K562 (cell line): ENCODE results near the gene PIGT. TPM values are rescaled to one million over a fixed set of nuclear protein-coding genes. Genes with fewer than 3 reads are reported as not detected.
A peak's percentile ranks its signal among the peaks of the same experiment; 100 is the strongest.

Experiments used
- ATAC-seq: fragments of 200-7000 bp; cut with Tn5 transposase; 3 replicates; pipeline ENCODE4 v1.9.1; 2020; ENCODE audit warnings: moderate library complexity
- BruUV-seq: library from RNA; stranded (reverse); fragments of 400-500 nt; replicated peaks from 2 replicates; lab custom pipeline; 2021; lab: Mats Ljungman, UMichigan
- CTCF ChIA-PET: fragments of 300-600 bp; formaldehyde crosslinking; extraction: SDS; loops from one replicate; lab custom pipeline; 2021; ENCODE audit warnings: low intra/inter-chr PET ratio; lab: Yijun Ruan, JAX
- POLR2A ChIA-PET: fragments of 300-600, 350-650 bp; sonication (Branson Sonifier 250); formaldehyde crosslinking; extraction: SDS; loops from one replicate; lab custom pipeline; 2021; ENCODE audit warnings: antibody characterized with exemption, inconsistent platforms; lab: Yijun Ruan, JAX
- DNase-seq, 4 experiments: peaks; one replicate each; pipeline versions ENCODE4 v3.0.0 to v3.0.0-alpha.2; 2011 to 2018; ENCODE audit warnings: low spot score in 3 of 4, mixed read lengths in 3 of 4; ENCODE audit errors: extremely low read depth in 1 of 4
- FAIRE-seq: peaks from 2 replicates; lab custom pipeline; 2011; peaks lifted over from hg19 to GRCh38; lab: Jason Lieb, UNC
- H2AFZ ChIP-seq: 2 replicates; pipeline ENCODE4 v1.6.0; 2011; ENCODE audit warnings: low read depth, low read length, control low read depth, inconsistent platforms
- H3K27ac ChIP-seq: fragments of 200-600 bp; 3 replicates; pipeline ENCODE4 v1.8.0; 2011; ENCODE audit warnings: low read depth, mild to moderate bottlenecking, control low read depth, inconsistent platforms, low read length, moderate library complexity, mixed read lengths; ENCODE audit errors: extremely low read depth
- H3K27me3 ChIP-seq, 2 experiments: fragments of 300-600 bp in 1 of 2; 2 replicates in 1 of 2; 3 replicates in 1 of 2; pipeline versions ENCODE4 v1.6.0 to v1.8.0; 2011; ENCODE audit warnings: inconsistent platforms in 2 of 2, low read length in 2 of 2, mild to moderate bottlenecking in 1 of 2, mixed read lengths in 1 of 2, moderate library complexity in 1 of 2; ENCODE audit not compliant: control insufficient read depth in 2 of 2, insufficient read depth in 2 of 2
- H3K36me3 ChIP-seq: fragments of 300-600 bp; 3 replicates; pipeline ENCODE4 v1.8.0; 2011; ENCODE audit warnings: mild to moderate bottlenecking, low read length, inconsistent platforms; ENCODE audit not compliant: control insufficient read depth, insufficient read depth
- H3K4me1 ChIP-seq, 2 experiments: fragments of 200-600 bp in 1 of 2; replicated peaks in 1 of 2; 2 replicates in 1 of 2; 3 replicates in 1 of 2; pipeline versions ENCODE4 v1.5.1 to v1.8.0; 2011; ENCODE audit warnings: inconsistent platforms in 2 of 2, low read length in 2 of 2, mild to moderate bottlenecking in 1 of 2, mixed read lengths in 1 of 2, moderate library complexity in 1 of 2; ENCODE audit not compliant: control insufficient read depth in 2 of 2, insufficient read depth in 2 of 2
- H3K4me2 ChIP-seq: 2 replicates; pipeline ENCODE4 v1.6.1; 2011; ENCODE audit warnings: low read length, control low read depth, inconsistent platforms, mixed read lengths; ENCODE audit not compliant: insufficient read depth
- H3K4me3 ChIP-seq: fragments of 200-600 bp; sonication (generic), shearing (Covaris generic); 2 replicates; pipeline ENCODE4 v1.5.1; 2016; ENCODE audit warnings: control low read depth, inconsistent platforms
- H3K79me2 ChIP-seq: fragments of 200-600 bp; 3 replicates; pipeline ENCODE4 v1.8.0; 2011; ENCODE audit warnings: low read length, inconsistent platforms; ENCODE audit not compliant: control insufficient read depth, insufficient read depth
- H3K9ac ChIP-seq, 2 experiments: 2 replicates each; pipeline versions ENCODE4 v1.6.0 to v1.6.1; 2011; ENCODE audit warnings: low read depth in 2 of 2, low read length in 2 of 2, control low read depth in 1 of 2, inconsistent platforms in 1 of 2, mild to moderate bottlenecking in 1 of 2, mixed read lengths in 1 of 2; ENCODE audit not compliant: insufficient read depth in 1 of 2
- H3K9me1 ChIP-seq: one replicate; pipeline ENCODE4 v1.6.0; 2011; ENCODE audit warnings: inconsistent platforms, mild to moderate bottlenecking, low read length, moderate library complexity; ENCODE audit not compliant: control insufficient read depth, insufficient read depth
- H3K9me3 ChIP-seq: replicated peaks from 2 replicates; pipeline ENCODE4 v1.5.1; 2011; ENCODE audit warnings: low read depth, low read length, inconsistent platforms; ENCODE audit not compliant: control insufficient read depth, insufficient read depth
- H4K20me1 ChIP-seq: replicated peaks from 2 replicates; pipeline ENCODE4 v1.6.1; 2011; ENCODE audit warnings: low read length, inconsistent platforms, mixed read lengths; ENCODE audit not compliant: control insufficient read depth, insufficient read depth
- BMI1 ChIP-seq: fragments of 150-350 bp; IDR thresholded peaks from 2 replicates; pipeline ENCODE4 v1.6.1; 2014; ENCODE audit warnings: low read length
- CEBPB ChIP-seq: fragments of 450-650 bp; IDR thresholded peaks from 2 replicates; pipeline ENCODE4 v1.6.1; 2016; ENCODE audit warnings: missing genetic modification characterization, missing compliant biosample characterization
- CHD2 ChIP-seq: IDR thresholded peaks from 2 replicates; pipeline ENCODE4 v1.6.1; 2011; ENCODE audit warnings: low read depth, low read length
- GABPB1 ChIP-seq: sonication (generic); formaldehyde crosslinking; IDR thresholded peaks from 2 replicates; pipeline ENCODE4 v1.8.0; 2022; ENCODE audit warnings: mild to moderate bottlenecking, missing genetic modification reagents
- KDM5B ChIP-seq: fragments of 200-600 bp; sonication (generic); IDR thresholded peaks from 2 replicates; pipeline ENCODE4 v1.6.1; 2012; ENCODE audit warnings: low read depth, mild to moderate bottlenecking, moderate library complexity, low read length, control low read depth, inconsistent platforms; ENCODE audit not compliant: insufficient replicate concordance
- MAFK ChIP-seq: IDR thresholded peaks from 2 replicates; pipeline ENCODE4 v1.6.1; 2011; ENCODE audit warnings: low read length, improper control_type of control experiment
- MTA2 ChIP-seq: fragments of 450-650 bp; IDR thresholded peaks from 2 replicates; pipeline ENCODE4 v1.6.1; 2016; ENCODE audit warnings: low read depth
- PBX2 ChIP-seq, 2 experiments: IDR thresholded peaks in 1 of 2; conservative IDR thresholded peaks in 1 of 2; 2 replicates each; pipeline ENCODE4 v1.6.1; 2016; ENCODE audit warnings: low read depth in 2 of 2, mild to moderate bottlenecking in 1 of 2, missing compliant biosample characterization in 1 of 2, missing genetic modification characterization in 1 of 2, moderate library complexity in 1 of 2
- PKNOX1 ChIP-seq: fragments of 450-650 bp; IDR thresholded peaks from 2 replicates; pipeline ENCODE4 v1.6.1; 2016
- RBM34 ChIP-seq: fragments of 200-400 bp; formaldehyde crosslinking; IDR thresholded peaks from 2 replicates; pipeline ENCODE4 v1.6.1; 2018; ENCODE audit warnings: low read length, borderline replicate concordance; ENCODE audit not compliant: insufficient read depth
- TEAD1 ChIP-seq, 2 experiments: fragments of 450-650 bp in 1 of 2; sonication (generic) in 1 of 2; formaldehyde crosslinking; IDR thresholded peaks; 2 replicates each; pipeline versions ENCODE4 v1.4.0 to v1.8.0; 2020 to 2022; ENCODE audit warnings: mild to moderate bottlenecking in 2 of 2, missing genetic modification reagents in 1 of 2
- TEAD4 ChIP-seq, 2 experiments: sonication (generic) in 1 of 2; formaldehyde crosslinking in 1 of 2; IDR thresholded peaks; 2 replicates each; pipeline versions ENCODE4 v1.6.1 to v1.8.0; 2012 to 2022; ENCODE audit warnings: borderline replicate concordance in 1 of 2, inconsistent platforms in 1 of 2, low read length in 1 of 2, mild to moderate bottlenecking in 1 of 2, missing genetic modification reagents in 1 of 2
- ZFP36 ChIP-seq: fragments of 150-350 bp; IDR thresholded peaks from 2 replicates; pipeline ENCODE4 v1.6.1; 2018; ENCODE audit warnings: low read length, low read depth; ENCODE audit not compliant: partially characterized antibody
- ZNF740 ChIP-seq, 3 experiments: fragments of 200-800 bp in 1 of 3; sonication (Bioruptor generic) in 1 of 3; sonication (generic) in 1 of 3; formaldehyde crosslinking in 1 of 3; IDR thresholded peaks; 2 replicates each; pipeline versions ENCODE4 v1.6.1 to v1.8.0; 2016 to 2022; ENCODE audit warnings: mild to moderate bottlenecking in 2 of 3, missing compliant biosample characterization in 2 of 3, missing genetic modification characterization in 2 of 3, missing genetic modification reagents in 1 of 3
- ZNF764 ChIP-seq: fragments of 250-450 bp; sonication (Bioruptor Pico); IDR thresholded peaks from 2 replicates; pipeline ENCODE4 v1.4.0; 2020; ENCODE audit warnings: low read depth, mild to moderate bottlenecking, moderate library complexity
- WGBS: fragments of 100-300 bp; shearing (Covaris generic); methylation state at CpG from one replicate; pipeline ENCODE4 v1.1.6; 2016; ENCODE audit warnings: low coverage, mixed read lengths; ENCODE audit not compliant: insufficient coverage; ENCODE audit errors: missing lambda C conversion rate; 5-methylcytosine and 5-hydroxymethylcytosine counted together
- in situ Hi-C: fragments of 300-500 bp; cut with MboI; formaldehyde crosslinking; loops from 4 replicates; pipeline ENCODE4 v1.15.0; 2018; ENCODE audit warnings: inconsistent platforms, mixed read lengths
- intact Hi-C: fragments of 100-400 bp; cut with micrococcal nuclease; formaldehyde crosslinking; loops from 2 replicates; pipeline ENCODE4 v1.14.2; 2022
- polyA plus RNA-seq, 8 experiments: library from polyadenylated mRNA; depleted of rRNA in 4 of 8; stranded (reverse) in 5 of 8; unstranded in 3 of 8; fragments of >200 nt; fragmentation: Nextera tagmentation in 2 of 8; fragmentation: Illumina TruSeq in 1 of 8; extraction: Ambion mirVana in 2 of 8; extraction: Trizol in 1 of 8; gene quantifications; 2 replicates each; pipeline versions ENCODE4 v1.2.1 to v1.2.3, GENCODE V29; 2011 to 2014; ENCODE audit warnings: inconsistent platforms in 1 of 8, missing spikeins in 1 of 8
- total RNA-seq, 7 experiments: library from RNA; depleted of rRNA in 6 of 7; stranded (reverse); fragments of >200 nt in 6 of 7; fragmentation: Illumina TruSeq in 2 of 7; extraction: Trizol in 2 of 7; gene quantifications; 2 replicates each; pipeline versions ENCODE4 v1.2.1 to v1.2.3, GENCODE V29; 2011 to 2021; ENCODE audit warnings: low replicate concordance in 1 of 7

Gene PIGT
- total and polyA plus RNA-seq, 9 of the 15 experiments (the other 6 are each of a cell fraction or from before 2014, with no cell fraction given) = 14.6 to 108 (median 46.9) TPM

- ChIA-PET POLR2A (interaction anchor here (0.8 to 2.2 kb wide), 5 partner anchors 9 to 132 kb away, joined by 3 to 6 read pairs (median 5); no protein-coding TSS in a partner anchor), CTCF (interaction anchor here (0.6 to 1.3 kb wide), 6 partner anchors 77 to 439 kb away, joined by 3 to 8 read pairs (median 4); partner anchors contain the start of gene SYS1)
- H3K9me1 ChIP-seq = no peaks in the 10 kb centered on the region
- H3K4me1 ChIP-seq = no peaks in the 10 kb centered on the region
- H3K79me2 ChIP-seq = no peaks in the 10 kb centered on the region
- in situ Hi-C loops (loop anchor here (10.0 kb wide), 1 partner anchor 325 kb away; no protein-coding TSS in a partner anchor), intact Hi-C loops (loop anchor here (1.0 kb wide), 1 partner anchor 127 kb away; no protein-coding TSS in a partner anchor)
- no TSS peak for BruUV-seq
- no peak overlapping the region for H3K4me2 ChIP-seq
- peak; percentile 36 to 70 (median 48) for DNase-seq
- H3K27ac ChIP-seq = no peak overlapping the region
- peaks cover 8 to 26% of the 10 kb centered on the region in 2 experiments; a peak in 4 of 5 replicates for H3K27me3 ChIP-seq
- H3K9me3 ChIP-seq = no peaks in the 10 kb centered on the region
- no peak overlapping the region for H3K4me3 ChIP-seq
- peak; percentile 80 for FAIRE-seq
- H3K9ac ChIP-seq = no peak overlapping the region
- WGBS = 39% methylated on average over 5 of the region's 5 CpGs
- H2AFZ ChIP-seq = 0 out of 2 replicates have a peak overlapping the region, but pooled peaks have one; percentile 26
- H4K20me1 ChIP-seq = no peaks in the 10 kb centered on the region
- peak; percentile 81 for ATAC-seq
- H3K36me3 ChIP-seq = no peaks in the 10 kb centered on the region
- TF ChIP-seq ZNF764 (CRISPR knock-in tag) = 0 out of 2 replicates have a peak, but pooled peaks have one; percentile 41
- TF ChIP-seq GABPB1 (CRISPR knock-in tag) = no peak
- peak; percentile 65 for TF ChIP-seq ZFP36
- no peak for TF ChIP-seq CHD2
- 0 out of 2 replicates have a peak, but pooled peaks have one; percentile 9 for TF ChIP-seq PKNOX1
- TF ChIP-seq PBX2 (CRISPR knock-in tag; IDR thresholded peaks at IDR 0.05; ENCODE audit: low read depth) = no peak
- TF ChIP-seq PBX2 (tag; conservative IDR thresholded peaks at IDR 0.05; ENCODE audit: low read depth) = no peak
- no peak for TF ChIP-seq KDM5B
- no peak for TF ChIP-seq RBM34
- no peak for TF ChIP-seq MTA2
- no peak for TF ChIP-seq MAFK
- TF ChIP-seq BMI1 = no peak
- TF ChIP-seq TEAD1 (CRISPR knock-in tag; IDR thresholded peaks at IDR 0.05) = 0 out of 4 replicates have a peak, but pooled peaks of 1 of the 2 experiments have one; percentile 45
- peak; percentile 53; the same call in 1 of the 2 replicates for TF ChIP-seq TEAD4 (IDR thresholded peaks at IDR 0.05; ENCODE audit: low read length)
- no peak for TF ChIP-seq TEAD4 (CRISPR knock-in tag; IDR thresholded peaks at IDR 0.05; ENCODE audit: borderline replicate concordance)
- TF ChIP-seq ZNF740 (CRISPR knock-in tag; IDR thresholded peaks at IDR 0.05) = no peak
- no peak for TF ChIP-seq ZNF740 (tag; IDR thresholded peaks at IDR 0.05)
- peak; percentile 75 for TF ChIP-seq CEBPB (tag)
These were observed 34.3 kb downstream of the PIGT start for GRCh38 chr20:45450097-45450818.
